ENCODE results near the gene RPGRIP1.
"Not testable (repeated sequence)": the region's sequence is repeated elsewhere in the genome, so short reads cannot be mapped to it uniquely, and the experiment has no call there.

Gene RPGRIP1

DNA sequence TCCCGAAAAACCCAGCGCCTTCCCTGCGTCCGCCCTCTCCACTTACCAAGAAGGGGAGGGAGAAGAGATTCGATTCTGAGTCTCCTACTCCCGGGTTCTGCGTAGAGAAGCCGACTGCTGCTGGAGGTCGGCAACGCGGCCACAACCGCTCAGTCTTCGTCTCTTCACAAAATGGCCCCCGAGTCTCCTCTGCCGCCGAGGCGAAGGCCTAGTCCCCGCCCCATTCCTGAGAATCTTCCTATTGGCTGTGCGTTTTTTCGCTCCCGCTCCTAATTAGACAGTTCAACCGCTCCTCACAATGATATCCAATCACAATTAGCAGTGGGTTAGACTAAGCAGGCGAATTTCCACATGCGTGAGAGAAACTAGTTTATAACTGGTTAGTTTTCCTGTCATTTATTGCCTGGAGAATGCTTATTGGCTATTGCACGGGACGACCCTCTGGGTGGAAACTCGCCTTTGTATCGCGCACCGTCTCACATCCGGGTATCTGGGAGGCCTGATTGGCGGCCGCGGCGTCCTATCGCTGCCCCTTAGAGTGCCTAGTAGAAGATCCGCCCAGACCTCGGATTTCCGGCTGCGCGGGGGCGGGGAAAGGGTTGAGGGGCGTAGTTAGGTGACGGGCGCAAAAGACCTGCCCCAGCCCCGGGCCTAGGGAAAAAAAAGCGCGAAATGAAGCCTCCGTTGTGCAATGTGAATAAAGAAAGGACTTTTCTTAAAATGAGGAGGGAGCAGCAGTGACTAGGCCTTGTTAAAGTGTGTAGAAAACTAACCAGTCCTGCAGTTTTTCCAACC, 10.4 kb upstream of the RPGRIP1 start, which contains the start of gene HNRNPC:
Gene HNRNPC (minus strand): TSS at position 191 of the 795 bp plus-strand sequence. CDS start 35,249 bp downstream, outside the sequence.
- TF ChIP-seq CTBP1 (IDR thresholded peaks at IDR 0.05; ENCODE audit: borderline replicate concordance) (no peak), ELF4 (IDR thresholded peaks at IDR 0.05) (peak; percentile 86), FOXM1 (IDR thresholded peaks at IDR 0.05; ENCODE audit: borderline replicate concordance) (no peak), SUZ12 (IDR thresholded peaks at IDR 0.05) (no peak), LEF1 (IDR thresholded peaks at IDR 0.05; ENCODE audit: borderline replicate concordance) (no peak), FOXK2 (IDR thresholded peaks at IDR 0.05) (no peak), ARNT (IDR thresholded peaks at IDR 0.05) (no peak), SP1 (IDR thresholded peaks at IDR 0.05) (0 out of 2 replicates have a peak, but pooled peaks have one; percentile 46), HDGF (IDR thresholded peaks at IDR 0.05; ENCODE audit: borderline replicate concordance) (no peak), NFRKB (IDR thresholded peaks at IDR 0.05) (peak; percentile 96), TARDBP (IDR thresholded peaks at IDR 0.05) (no peak), BHLHE40 (IDR thresholded peaks at IDR 0.05; ENCODE audit: borderline replicate concordance) (no peak), ZNF384 (IDR thresholded peaks at IDR 0.05) (peak; percentile 1; the same call in 1 of the 2 replicates), FOXA1 (IDR thresholded peaks at IDR 0.05) (no peak), L3MBTL2 (conservative IDR thresholded peaks at IDR 0.05) (peak; percentile 52)
- TF ChIP-seq, protein P1, sequence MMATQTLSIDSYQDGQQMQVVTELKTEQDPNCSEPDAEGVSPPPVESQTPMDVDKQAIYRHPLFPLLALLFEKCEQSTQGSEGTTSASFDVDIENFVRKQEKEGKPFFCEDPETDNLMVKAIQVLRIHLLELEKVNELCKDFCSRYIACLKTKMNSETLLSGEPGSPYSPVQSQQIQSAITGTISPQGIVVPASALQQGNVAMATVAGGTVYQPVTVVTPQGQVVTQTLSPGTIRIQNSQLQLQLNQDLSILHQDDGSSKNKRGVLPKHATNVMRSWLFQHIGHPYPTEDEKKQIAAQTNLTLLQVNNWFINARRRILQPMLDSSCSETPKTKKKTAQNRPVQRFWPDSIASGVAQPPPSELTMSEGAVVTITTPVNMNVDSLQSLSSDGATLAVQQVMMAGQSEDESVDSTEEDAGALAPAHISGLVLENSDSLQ (IDR thresholded peaks at IDR 0.05): peak; percentile 100
- DNase-seq (ENCODE audit: extremely low spot score): peak; percentile 95
- ChIA-PET POLR2A (interaction anchor here (0.5 to 2.1 kb wide), 4 partner anchors 8 to 14 kb away, joined by 3 to 7 read pairs (median 3); no protein-coding TSS in a partner anchor), CTCF (no interaction called here)

GRCh38 chr14:21272661-21273060, 7.2 kb upstream of the RPGRIP1 start:
- CTCF ChIA-PET, POLR2A ChIA-PET: not testable (repeated sequence)

DNA sequence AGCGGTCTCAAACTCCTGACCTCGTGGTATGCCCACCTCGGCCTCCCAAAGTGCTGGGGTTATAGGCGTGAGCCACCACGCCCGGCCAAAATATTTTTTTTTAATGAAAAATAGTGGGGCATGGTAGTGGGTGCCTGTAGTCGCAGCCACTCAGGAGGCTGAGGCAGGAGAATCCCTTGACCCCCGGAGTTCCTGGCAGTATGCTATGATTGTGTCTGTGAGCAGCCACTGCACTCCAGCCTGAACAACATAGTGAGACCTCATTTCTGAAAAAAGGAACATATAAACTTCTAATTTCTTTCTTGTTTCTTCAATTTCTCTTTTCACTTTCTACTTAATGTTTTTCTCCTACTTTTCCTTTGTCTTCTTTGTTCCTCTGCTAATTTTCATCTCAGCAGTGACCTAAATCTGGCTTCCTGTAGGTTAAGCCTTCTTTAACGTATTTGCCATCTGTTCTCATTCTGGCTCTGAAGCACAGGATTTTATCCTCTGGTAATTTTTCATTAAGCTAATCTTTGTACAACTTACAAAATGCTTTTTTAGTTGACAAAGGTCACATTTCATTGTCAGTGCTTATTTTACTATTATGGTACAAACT, 4.5 kb upstream of the RPGRIP1 start:
- TF ChIP-seq SUZ12 (IDR thresholded peaks at IDR 0.05) (no peak), ELF4 (IDR thresholded peaks at IDR 0.05) (no peak), FOXM1 (IDR thresholded peaks at IDR 0.05; ENCODE audit: borderline replicate concordance) (no peak), TARDBP (IDR thresholded peaks at IDR 0.05) (no peak), HDGF (IDR thresholded peaks at IDR 0.05; ENCODE audit: borderline replicate concordance) (no peak)
- TF ChIP-seq, protein P1 (IDR thresholded peaks at IDR 0.05): no peak
- DNase-seq (ENCODE audit: extremely low spot score): no peak
- POLR2A ChIA-PET: no interaction called here
- CTCF ChIA-PET: interaction anchor here (0.7 kb wide), 1 partner anchor 11 kb away, joined by 4 read pairs; no protein-coding TSS in a partner anchor

More at GRCh38 chr14:21272661-21273060, 7.2 kb upstream of the RPGRIP1 start:
- not testable (repeated sequence) for DNase-seq (ENCODE audit: extremely low spot score)

- CTCF ChIA-PET: interaction anchor here (0.6 kb wide), 1 partner anchor 14 kb away, joined by 3 read pairs; no protein-coding TSS in a partner anchor
- no peak for TF ChIP-seq ELF4 (IDR thresholded peaks at IDR 0.05)
- no peak for TF ChIP-seq TARDBP (IDR thresholded peaks at IDR 0.05)
- TF ChIP-seq BHLHE40 (IDR thresholded peaks at IDR 0.05; ENCODE audit: borderline replicate concordance): no peak
- no peak for TF ChIP-seq SP1 (IDR thresholded peaks at IDR 0.05)
- no peak for TF ChIP-seq SUZ12 (IDR thresholded peaks at IDR 0.05)
- TF ChIP-seq L3MBTL2 (conservative IDR thresholded peaks at IDR 0.05): no peak
- TF ChIP-seq CTBP1 (IDR thresholded peaks at IDR 0.05; ENCODE audit: borderline replicate concordance): no peak
- TF ChIP-seq FOXM1 (IDR thresholded peaks at IDR 0.05; ENCODE audit: borderline replicate concordance): no peak
- TF ChIP-seq HDGF (IDR thresholded peaks at IDR 0.05; ENCODE audit: borderline replicate concordance): no peak
- no peak for TF ChIP-seq LEF1 (IDR thresholded peaks at IDR 0.05; ENCODE audit: borderline replicate concordance)
- no peak for TF ChIP-seq FOXA1 (IDR thresholded peaks at IDR 0.05)
- POLR2A ChIA-PET: interaction anchor here (2.6 kb wide), 1 partner anchor 30 kb away, joined by 8 read pairs; no protein-coding TSS in a partner anchor
- DNase-seq (ENCODE audit: extremely low spot score): no peak
Observed at GRCh38 chr14:21278632-21279031, 1.3 kb upstream of the RPGRIP1 start.

- POLR2A ChIA-PET: interaction anchor here (0.6 kb wide), 1 partner anchor 12 kb away, joined by 3 read pairs; no protein-coding TSS in a partner anchor
- CTCF ChIA-PET; DNase-seq (ENCODE audit: extremely low spot score): not testable (repeated sequence)
Observed at GRCh38 chr14:21281917-21282316, 2.0 kb downstream of the RPGRIP1 start.

GRCh38 chr14:21286516-21286915, 6.6 kb downstream of the RPGRIP1 start:
- POLR2A ChIA-PET; DNase-seq (ENCODE audit: extremely low spot score); CTCF ChIA-PET: not testable (repeated sequence)

- DNase-seq (ENCODE audit: extremely low spot score): no peak
- TF ChIP-seq ELF4 (IDR thresholded peaks at IDR 0.05) (no peak), CTBP1 (IDR thresholded peaks at IDR 0.05; ENCODE audit: borderline replicate concordance) (no peak), FOXK2 (IDR thresholded peaks at IDR 0.05) (no peak), FOXM1 (IDR thresholded peaks at IDR 0.05; ENCODE audit: borderline replicate concordance) (no peak)
- CTCF ChIA-PET: no interaction called here
- POLR2A ChIA-PET: no interaction called here
Observed at GRCh38 chr14:21287168-21287567, 7.3 kb downstream of the RPGRIP1 start.

GRCh38 chr14:21294026-21294425, 14.1 kb downstream of the RPGRIP1 start:
- POLR2A ChIA-PET; DNase-seq (ENCODE audit: extremely low spot score); CTCF ChIA-PET: not testable (repeated sequence)
